Sigmoid colon (tissue), 7 donors: ENCODE data around the gene IGF2BP3. TPM values are rescaled to one million over a fixed set of nuclear protein-coding genes. Genes with fewer than 3 reads are reported as not detected.

Experiments used
- DNase-seq: peaks from one replicate; pipeline ENCODE4 v3.0.0-alpha.2; 2019
- H3K27ac ChIP-seq, 4 donors: fragments of 200-600 bp; sonication (generic); one replicate each; pipeline ENCODE4 v1.5.1; 2016 to 2019; ENCODE audit warnings: mild to moderate bottlenecking in 1 of 4
- H3K27me3 ChIP-seq, 3 donors: fragments of 200-600 bp; sonication (generic); one replicate each; pipeline ENCODE4 v1.5.1; 2019; ENCODE audit warnings: mild to moderate bottlenecking in 1 of 3
- H3K36me3 ChIP-seq, 4 donors: fragments of 200-600 bp; sonication (generic); one replicate each; pipeline ENCODE4 v1.5.1; 2016 to 2019
- H3K4me1 ChIP-seq, 4 donors: fragments of 200-600 bp; sonication (generic); one replicate each; pipeline ENCODE4 v1.5.1; 2017 to 2019
- H3K4me3 ChIP-seq, 4 donors: fragments of 200-600 bp; sonication (generic); one replicate each; pipeline ENCODE4 v1.5.1; 2017 to 2019; ENCODE audit warnings: mild to moderate bottlenecking in 2 of 4, moderate library complexity in 1 of 4
- H3K9me3 ChIP-seq, 4 donors: fragments of 200-600 bp in 3 of 4; sonication (generic) in 3 of 4; one replicate each; pipeline versions ENCODE4 v1.5.1 to v1.6.1; 2013 to 2019
- CTCF ChIP-seq, 4 experiments: fragments of 450-650 bp in 3 of 4; fragments of 200-600 bp in 1 of 4; IDR thresholded peaks; one replicate each; pipeline ENCODE4 v1.5.1; 2016 to 2019; ENCODE audit warnings: antibody characterized with exemption in 4 of 4, mild to moderate bottlenecking in 3 of 4, moderate library complexity in 2 of 4
- EP300 ChIP-seq, 4 donors: sonication (generic); formaldehyde crosslinking; IDR thresholded peaks; one replicate each; pipeline ENCODE4 v1.6.1; 2017; ENCODE audit warnings: antibody characterized with exemption in 4 of 4
- POLR2A ChIP-seq, 2 donors: fragments of 450-650 bp; IDR thresholded peaks; one replicate each; pipeline ENCODE4 v1.6.1; 2016; ENCODE audit warnings: antibody characterized with exemption in 2 of 2, mild to moderate bottlenecking in 2 of 2, moderate library complexity in 2 of 2
- POLR2AphosphoS5 ChIP-seq, 4 donors: sonication (generic); formaldehyde crosslinking; IDR thresholded peaks; one replicate each; pipeline ENCODE4 v1.6.1; 2017; ENCODE audit warnings: antibody characterized with exemption in 4 of 4
- WGBS, 2 donors: extraction: QIAGEN DNeasy Blood & Tissue Kit; methylation state at CpG; one replicate each; pipeline ENCODE4 v1.1.7; 2013; 5-methylcytosine and 5-hydroxymethylcytosine counted together
- intact Hi-C: fragments of 100-400 bp; cut with DNase I; formaldehyde crosslinking; loops from one replicate; pipeline ENCODE4 v1.15.1; 2023
- polyA plus RNA-seq, 3 donors: library from polyadenylated mRNA; stranded (reverse); fragments of 200-250 nt; gene quantifications; one replicate each; pipeline ENCODE4 v1.2.3, GENCODE V29; 2013
- total RNA-seq, 4 donors: library from RNA; depleted of rRNA; stranded (reverse); fragments of >200 nt; gene quantifications; one replicate each; pipeline ENCODE4 v1.1.0, GENCODE V29; 2016
- donor health status: healthy with polysubstance abuse.
- donor health status: Bipolar disorder and iron deficiency.
- donor health status: healthy.

IGF2BP3 gene
- total and polyA plus RNA-seq, 7 donors = under 0.01 to 1.9 (median 1.2) TPM; not detected in 2

GRCh38 chr7:23431702-23432199 is 38.5 kb downstream of the IGF2BP3 start:
- TF ChIP-seq POLR2A (IDR thresholded peaks at IDR 0.05) (no peak), EP300 (IDR thresholded peaks at IDR 0.05) (no peak), CTCF (IDR thresholded peaks at IDR 0.05) (no peak), POLR2AphosphoS5 (IDR thresholded peaks at IDR 0.05) (no peak)
- Histone ChIP-seq H3K27me3 (no peaks in the 10 kb centered on the region), H3K27ac (no peak overlapping the region), H3K4me1 (no peaks in the 10 kb centered on the region), H3K4me3 (no peak overlapping the region), H3K36me3 (no peaks in the 10 kb centered on the region), H3K9me3 (no peaks in the 10 kb centered on the region)
- DNase-seq = no peak
- intact Hi-C loops = no loop called here
- WGBS, 2 donors = 55 to 79% methylated on average over 7 of the region's 7 CpGs

GRCh38 chr7:23430893-23431259 is 39.4 kb downstream of the IGF2BP3 start:
- WGBS, 2 donors = 77 to 93% methylated on average over 4 of the region's 4 CpGs
- TF ChIP-seq CTCF (IDR thresholded peaks at IDR 0.05) (no peak), EP300 (IDR thresholded peaks at IDR 0.05) (no peak), POLR2A (IDR thresholded peaks at IDR 0.05) (no peak), POLR2AphosphoS5 (IDR thresholded peaks at IDR 0.05) (no peak)
- Histone ChIP-seq H3K9me3 (no peaks in the 10 kb centered on the region), H3K27ac (no peak overlapping the region), H3K36me3 (no peaks in the 10 kb centered on the region), H3K4me1 (no peaks in the 10 kb centered on the region), H3K4me3 (no peak overlapping the region), H3K27me3 (no peaks in the 10 kb centered on the region)
- DNase-seq = no peak
- intact Hi-C loops = no loop called here

- WGBS, 2 donors = 87 to 93% methylated on average over 3 of the region's 3 CpGs
- no peaks in the 10 kb centered on the region for H3K9me3 ChIP-seq
- intact Hi-C loops = no loop called here
- no peaks in the 10 kb centered on the region for H3K27me3 ChIP-seq
- no peak for DNase-seq
- no peak overlapping the region for H3K4me3 ChIP-seq
- H3K36me3 ChIP-seq = no peaks in the 10 kb centered on the region
- no peak overlapping the region for H3K27ac ChIP-seq
- no peaks in the 10 kb centered on the region for H3K4me1 ChIP-seq
- TF ChIP-seq CTCF (IDR thresholded peaks at IDR 0.05) = no peak
- TF ChIP-seq EP300 (IDR thresholded peaks at IDR 0.05) = no peak
- no peak for TF ChIP-seq POLR2A (IDR thresholded peaks at IDR 0.05)
- TF ChIP-seq POLR2AphosphoS5 (IDR thresholded peaks at IDR 0.05) = no peak
Measured at GRCh38 chr7:23426876-23427275, 43.4 kb downstream of the IGF2BP3 start.

DNA sequence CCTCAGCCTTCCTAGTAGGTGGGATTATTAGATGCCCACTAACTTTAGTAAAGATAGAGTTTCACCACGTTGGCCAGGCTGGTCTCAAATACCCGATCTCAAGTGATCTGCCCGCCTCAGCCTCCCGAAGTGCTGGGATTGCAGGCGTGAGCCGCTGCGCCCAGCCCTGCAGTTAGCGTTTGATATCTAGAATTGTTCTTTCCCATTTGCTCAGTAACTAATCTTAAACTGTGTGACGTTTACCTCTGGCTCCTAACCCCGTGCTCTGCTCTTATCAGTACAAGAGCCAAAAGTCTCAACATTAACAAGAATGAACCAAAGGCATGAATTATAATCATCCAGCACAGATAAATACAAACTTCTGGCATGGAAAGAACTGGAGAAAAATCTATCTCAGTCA is 47.4 kb downstream of the IGF2BP3 start:
- Histone ChIP-seq H3K27ac (no peak overlapping the region), H3K36me3 (no peaks in the 10 kb centered on the region), H3K4me3 (no peak overlapping the region), H3K4me1 (no peaks in the 10 kb centered on the region), H3K27me3 (no peaks in the 10 kb centered on the region), H3K9me3 (no peaks in the 10 kb centered on the region)
- WGBS, 2 donors = 53 to 86% methylated on average over 10 of the region's 10 CpGs
- no peak for TF ChIP-seq POLR2AphosphoS5 (IDR thresholded peaks at IDR 0.05)
- TF ChIP-seq CTCF (IDR thresholded peaks at IDR 0.05) = no peak
- TF ChIP-seq POLR2A (IDR thresholded peaks at IDR 0.05) = no peak
- TF ChIP-seq EP300 (IDR thresholded peaks at IDR 0.05) = no peak
- DNase-seq = no peak
- intact Hi-C loops = no loop called here

DNA sequence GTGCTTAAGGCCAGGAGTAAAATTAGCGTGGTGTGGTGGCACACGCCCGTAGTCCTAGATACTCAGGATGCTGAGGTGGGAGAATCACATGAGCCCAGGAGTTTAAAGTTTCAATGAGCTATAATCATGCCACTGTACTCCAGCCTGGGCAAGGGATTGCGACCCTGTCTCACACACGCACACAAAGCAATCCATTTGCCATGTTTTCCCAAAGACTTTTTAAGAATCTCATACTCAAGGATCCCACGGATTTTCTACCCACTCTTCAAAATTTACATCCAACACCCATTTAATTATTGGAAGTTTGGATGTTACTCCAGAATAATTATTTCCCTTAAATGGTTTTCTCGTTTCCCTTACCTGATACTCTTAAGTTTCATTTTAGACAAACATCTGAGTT is 47.9 kb downstream of the IGF2BP3 start:
- Histone ChIP-seq H3K27me3 (no peaks in the 10 kb centered on the region), H3K4me3 (no peak overlapping the region), H3K36me3 (no peaks in the 10 kb centered on the region), H3K9me3 (no peaks in the 10 kb centered on the region), H3K4me1 (no peaks in the 10 kb centered on the region), H3K27ac (no peak overlapping the region)
- no peak for DNase-seq
- intact Hi-C loops = no loop called here
- 64 to 78% methylated on average over 7 of the region's 7 CpGs for WGBS, 2 donors
- TF ChIP-seq POLR2AphosphoS5 (IDR thresholded peaks at IDR 0.05) = no peak
- no peak for TF ChIP-seq CTCF (IDR thresholded peaks at IDR 0.05)
- no peak for TF ChIP-seq EP300 (IDR thresholded peaks at IDR 0.05)
- no peak for TF ChIP-seq POLR2A (IDR thresholded peaks at IDR 0.05)
